A673 (cell line): ENCODE results near the gene PPP1R37.
"Not testable (repeated sequence)": the region's sequence is repeated elsewhere in the genome, so short reads cannot be mapped to it uniquely, and the experiment has no call there.

Experiments
- CTCF ChIP-seq: fragments of 300-800, 200-600 bp; sonication (generic); conservative IDR thresholded peaks from 2 replicates; pipeline ENCODE4 v1.5.1; 2017; ENCODE audit warnings: low read depth, mild to moderate bottlenecking, antibody characterized with exemption, low read length, moderate library complexity, mixed read lengths
- EZH2 ChIP-seq: fragments of 200-600 bp; sonication (generic); IDR thresholded peaks from 2 replicates; pipeline ENCODE4 v1.6.1; 2017; ENCODE audit warnings: borderline replicate concordance, low read depth, mild to moderate bottlenecking, mixed read lengths, antibody characterized with exemption, low read length; ENCODE audit not compliant: poor library complexity, severe bottlenecking

- not testable (repeated sequence) for TF ChIP-seq CTCF, EZH2
Observed at GRCh38 chr19:45106363-45106762, 13.4 kb downstream of the PPP1R37 start.
